Measurements from ENCODE around the gene BCL7A.

Gene BCL7A

DNA sequence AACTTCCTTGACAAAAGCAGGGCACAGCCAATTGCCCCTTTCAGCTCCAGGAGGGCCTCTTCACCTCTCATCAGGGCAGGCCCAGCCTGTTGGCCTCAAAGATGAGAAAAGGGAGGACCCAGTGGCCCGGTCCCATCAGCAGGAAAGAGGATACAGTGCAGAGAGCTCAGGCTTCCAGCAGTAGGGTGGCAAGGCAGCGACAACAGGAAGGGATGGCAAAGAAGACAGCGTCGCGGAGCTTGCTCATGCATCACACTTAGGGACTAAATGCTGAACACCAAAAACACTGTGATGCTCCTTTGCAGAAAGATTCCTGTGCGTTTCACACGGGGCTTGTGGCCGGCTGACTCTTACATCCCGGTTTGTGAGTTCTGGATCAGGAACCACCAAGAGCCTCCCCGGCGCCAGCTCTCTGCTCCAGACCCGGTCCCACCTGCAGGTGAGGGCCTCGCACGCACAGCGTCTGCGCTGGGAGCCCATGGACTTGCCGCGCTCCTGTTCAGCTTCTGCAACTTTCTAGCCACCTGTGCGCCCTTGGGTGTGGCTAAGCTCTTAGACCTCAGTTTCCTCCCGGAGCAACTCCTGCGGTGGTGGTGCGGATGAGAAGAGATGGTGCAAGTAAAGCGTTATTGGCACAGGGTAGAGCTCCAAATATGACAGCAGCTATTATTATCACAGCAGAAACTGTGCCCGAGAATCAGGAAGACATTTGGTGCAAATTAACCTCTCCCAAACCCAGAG lies 15.3 kb upstream of the BCL7A start:
- Histone ChIP-seq H3K79me2 (ENCODE audit: control insufficient read depth, low read length) (peaks cover 56% of the 10 kb centered on the region), H3K4me3 (ENCODE audit: low read length) (peak overlapping the region; percentile 87), H3K36me3 (ENCODE audit: control insufficient read depth, low read length) (peaks cover 73% of the 10 kb centered on the region), H3K9me3 (ENCODE audit: control insufficient read depth, insufficient read depth, low read length) (no peaks in the 10 kb centered on the region), H3F3A (ENCODE audit: control insufficient read depth, insufficient read depth) (peaks cover 74% of the 10 kb centered on the region), H4K20me1 (ENCODE audit: control insufficient read depth, insufficient read depth, low read depth, low read length) (no peaks in the 10 kb centered on the region), H3K4me2 (ENCODE audit: low read length) (peak overlapping the region; percentile 94), H3K9me2 (replicated peaks; ENCODE audit: control insufficient read depth, low read length) (no peaks in the 10 kb centered on the region), H3K27ac (ENCODE audit: low read depth, low read length) (peak overlapping the region; percentile 99), H3K4me1 (ENCODE audit: control insufficient read depth, low read length) (peaks cover 94% of the 10 kb centered on the region), H3K27me3 (ENCODE audit: control insufficient read depth, low read length) (no peaks in the 10 kb centered on the region)
- TF ChIP-seq, protein P1, sequence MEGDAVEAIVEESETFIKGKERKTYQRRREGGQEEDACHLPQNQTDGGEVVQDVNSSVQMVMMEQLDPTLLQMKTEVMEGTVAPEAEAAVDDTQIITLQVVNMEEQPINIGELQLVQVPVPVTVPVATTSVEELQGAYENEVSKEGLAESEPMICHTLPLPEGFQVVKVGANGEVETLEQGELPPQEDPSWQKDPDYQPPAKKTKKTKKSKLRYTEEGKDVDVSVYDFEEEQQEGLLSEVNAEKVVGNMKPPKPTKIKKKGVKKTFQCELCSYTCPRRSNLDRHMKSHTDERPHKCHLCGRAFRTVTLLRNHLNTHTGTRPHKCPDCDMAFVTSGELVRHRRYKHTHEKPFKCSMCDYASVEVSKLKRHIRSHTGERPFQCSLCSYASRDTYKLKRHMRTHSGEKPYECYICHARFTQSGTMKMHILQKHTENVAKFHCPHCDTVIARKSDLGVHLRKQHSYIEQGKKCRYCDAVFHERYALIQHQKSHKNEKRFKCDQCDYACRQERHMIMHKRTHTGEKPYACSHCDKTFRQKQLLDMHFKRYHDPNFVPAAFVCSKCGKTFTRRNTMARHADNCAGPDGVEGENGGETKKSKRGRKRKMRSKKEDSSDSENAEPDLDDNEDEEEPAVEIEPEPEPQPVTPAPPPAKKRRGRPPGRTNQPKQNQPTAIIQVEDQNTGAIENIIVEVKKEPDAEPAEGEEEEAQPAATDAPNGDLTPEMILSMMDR (IDR thresholded peaks at IDR 0.05; ENCODE audit: low read depth, low read length, poor library complexity, severe bottlenecking) = no peak
- no peak for TF ChIP-seq EZH2phosphoT487 (IDR thresholded peaks at IDR 0.05; ENCODE audit: borderline replicate concordance, low read length)

DNA sequence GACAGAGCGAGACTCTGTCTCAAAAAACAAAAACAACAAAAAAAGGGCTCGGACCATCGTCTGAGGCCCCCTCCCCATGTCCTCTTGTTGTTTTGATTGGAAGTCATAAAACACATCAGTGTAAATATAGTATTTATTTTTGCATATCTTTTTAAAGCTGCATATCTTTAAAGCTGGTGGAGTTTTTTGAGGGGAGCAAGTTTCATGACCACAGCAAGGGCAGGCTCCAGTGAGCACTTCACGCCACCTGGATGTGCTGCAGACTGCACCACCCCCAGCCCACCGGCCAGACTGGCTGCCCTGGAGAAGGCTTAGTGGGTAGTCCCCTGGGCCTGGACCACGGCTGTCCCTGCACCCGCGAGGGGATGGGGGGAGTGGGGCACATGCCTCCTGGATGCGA lies 11.9 kb upstream of the BCL7A start:
- Histone ChIP-seq H3K4me3 (ENCODE audit: low read length) (peak overlapping the region; percentile 59), H3K4me2 (ENCODE audit: low read length) (peak overlapping the region; percentile 84), H3K79me2 (ENCODE audit: control insufficient read depth, low read length) (peaks cover 60% of the 10 kb centered on the region), H4K20me1 (ENCODE audit: control insufficient read depth, insufficient read depth, low read depth, low read length) (no peaks in the 10 kb centered on the region), H3K27me3 (ENCODE audit: control insufficient read depth, low read length) (no peaks in the 10 kb centered on the region), H3K27ac (ENCODE audit: low read depth, low read length) (peak overlapping the region; percentile 99), H3K4me1 (ENCODE audit: control insufficient read depth, low read length) (peaks cover 97% of the 10 kb centered on the region), H3F3A (ENCODE audit: control insufficient read depth, insufficient read depth) (peaks cover 86% of the 10 kb centered on the region), H3K9me3 (ENCODE audit: control insufficient read depth, insufficient read depth, low read length) (no peaks in the 10 kb centered on the region; the same call in 1 of the 2 replicates), H3K36me3 (ENCODE audit: control insufficient read depth, low read length) (peaks cover 73% of the 10 kb centered on the region), H3K9me2 (replicated peaks; ENCODE audit: control insufficient read depth, low read length) (no peaks in the 10 kb centered on the region)
- TF ChIP-seq, protein P1 (IDR thresholded peaks at IDR 0.05; ENCODE audit: low read depth, low read length, poor library complexity, severe bottlenecking) = no peak
- no peak for TF ChIP-seq EZH2phosphoT487 (IDR thresholded peaks at IDR 0.05; ENCODE audit: borderline replicate concordance, low read length)

DNA sequence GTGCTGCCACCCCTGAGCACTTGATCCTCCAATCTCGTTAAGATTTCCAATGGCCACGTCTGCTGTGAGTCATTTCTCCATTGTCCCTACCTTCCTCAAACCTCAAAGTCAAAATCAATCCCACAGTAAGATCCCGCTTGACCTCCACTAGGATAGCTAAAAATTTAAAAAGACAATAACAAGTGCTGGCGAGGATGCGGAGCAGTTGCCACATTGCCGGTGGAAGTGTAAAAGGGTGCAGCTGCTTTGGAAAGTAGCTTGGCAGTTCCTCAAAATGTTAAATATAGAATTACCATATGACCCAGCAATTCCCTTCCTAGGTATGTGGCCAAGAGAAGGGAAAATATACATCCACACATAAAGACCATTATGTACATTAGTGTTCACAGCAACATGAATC lies 9.5 kb upstream of the BCL7A start:
- no peaks in the 10 kb centered on the region for H3K27me3 ChIP-seq (ENCODE audit: control insufficient read depth, low read length)
- peak overlapping the region; percentile 84 for H3K4me2 ChIP-seq (ENCODE audit: low read length)
- no peaks in the 10 kb centered on the region for H3K9me2 ChIP-seq (replicated peaks; ENCODE audit: control insufficient read depth, low read length)
- peak overlapping the region; percentile 99 for H3K27ac ChIP-seq (ENCODE audit: low read depth, low read length)
- H3K4me3 ChIP-seq (ENCODE audit: low read length) = peak overlapping the region; percentile 76
- H4K20me1 ChIP-seq (ENCODE audit: control insufficient read depth, insufficient read depth, low read depth, low read length) = no peaks in the 10 kb centered on the region
- no peak for TF ChIP-seq EZH2phosphoT487 (IDR thresholded peaks at IDR 0.05; ENCODE audit: borderline replicate concordance, low read length)
- TF ChIP-seq, protein P1 (IDR thresholded peaks at IDR 0.05; ENCODE audit: low read depth, low read length, poor library complexity, severe bottlenecking) = no peak
- H3F3A ChIP-seq (ENCODE audit: control insufficient read depth, insufficient read depth) = peaks cover 83% of the 10 kb centered on the region
- H3K79me2 ChIP-seq (ENCODE audit: control insufficient read depth, low read length) = peaks cover 75% of the 10 kb centered on the region
- peaks cover 70% of the 10 kb centered on the region for H3K36me3 ChIP-seq (ENCODE audit: control insufficient read depth, low read length)
- peaks cover 97% of the 10 kb centered on the region for H3K4me1 ChIP-seq (ENCODE audit: control insufficient read depth, low read length)
- H3K9me3 ChIP-seq (ENCODE audit: control insufficient read depth, insufficient read depth, low read length) = no peaks in the 10 kb centered on the region; the same call in 1 of the 2 replicates
